CD4-positive, alpha-beta T cell treated with Interleukin-4 for 1 hour (primary cell): ENCODE results near the gene ZNF181.
"Not testable (repeated sequence)": the region's sequence is repeated elsewhere in the genome, so short reads cannot be mapped to it uniquely, and the experiment has no call there.

Experiments used
- DNase-seq, 2 donors: peaks; one replicate each; pipeline ENCODE4 v3.0.0-alpha.2; 2020 to 2022

Gene ZNF181

GRCh38 chr19:34733746-34734536, at the start of gene ZNF181:
TSS of gene ZNF181 (plus strand) at chr19:34734243. CDS start at chr19:34735038, 795 bp downstream.
- peak; percentile 80 to 86 for DNase-seq

DNA sequence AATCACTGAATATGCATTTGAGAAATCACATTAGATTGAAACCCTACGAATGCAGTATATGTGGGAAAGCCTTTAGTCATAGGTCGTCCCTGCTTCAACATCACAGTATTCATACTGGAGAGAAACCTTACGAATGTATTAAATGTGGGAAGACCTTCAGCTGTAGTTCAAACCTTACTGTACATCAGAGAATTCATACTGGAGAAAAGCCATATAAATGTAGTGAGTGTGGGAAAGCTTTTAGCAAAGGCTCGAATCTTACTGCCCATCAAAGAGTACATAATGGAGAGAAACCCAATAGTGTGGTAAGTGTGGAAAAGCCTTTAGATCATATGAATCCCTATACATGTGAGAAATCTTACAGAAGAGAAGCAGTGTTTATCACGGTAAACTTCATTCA, 48.8 kb upstream of the ZNF181 start:
- DNase-seq = not testable (repeated sequence)

GRCh38 chr19:34686455-34686854, 47.6 kb upstream of the ZNF181 start:
- DNase-seq = no peak

- no peak for DNase-seq
Measured at GRCh38 chr19:34687348-34687747, 46.7 kb upstream of the ZNF181 start.

- no peak for DNase-seq
Measured at GRCh38 chr19:34688592-34688991, 45.5 kb upstream of the ZNF181 start.

- DNase-seq = no peak
Measured at GRCh38 chr19:34690372-34690771, 43.7 kb upstream of the ZNF181 start.

DNA sequence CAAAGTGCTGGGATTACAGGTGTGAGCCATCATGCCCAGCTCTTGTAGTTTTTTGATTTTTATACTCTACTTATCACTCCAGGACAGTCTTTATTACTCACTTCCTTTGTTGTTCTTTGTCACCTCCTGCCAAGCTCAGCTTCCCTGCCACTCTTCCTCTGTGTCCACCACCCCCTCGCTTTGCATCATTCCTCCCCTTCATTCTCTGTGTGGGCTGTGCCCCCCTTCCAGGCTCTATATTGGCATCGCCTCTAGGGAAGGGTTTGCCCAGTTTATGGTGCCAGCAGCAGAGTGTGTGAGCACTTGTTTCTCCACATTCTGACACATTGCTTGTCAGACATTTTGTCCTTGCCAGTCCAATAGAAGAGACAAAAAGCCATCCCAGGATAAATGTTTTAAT, 41.5 kb upstream of the ZNF181 start:
- DNase-seq = no peak

GRCh38 chr19:34707661-34708060, 26.4 kb upstream of the ZNF181 start:
- no peak for DNase-seq

DNA sequence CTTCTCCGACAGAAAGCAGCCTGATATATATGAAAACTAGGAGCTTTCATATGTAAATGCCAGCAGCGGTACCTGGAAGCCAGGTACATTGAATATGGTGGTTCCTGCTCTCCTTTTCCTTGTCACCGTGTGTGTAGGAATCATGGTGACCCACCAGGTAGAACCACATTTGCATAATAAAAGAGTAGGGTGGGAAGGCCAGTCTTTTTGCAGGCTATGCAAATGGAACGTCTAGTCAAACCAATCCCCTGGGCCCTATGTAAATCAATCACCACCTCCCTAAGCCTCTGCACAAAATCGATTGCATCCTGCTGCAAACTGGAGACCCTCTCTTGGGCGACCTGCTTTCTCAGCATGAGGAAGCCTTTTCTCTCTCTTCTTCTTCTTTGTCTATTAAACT, 22.2 kb upstream of the ZNF181 start:
- DNase-seq = no peak

GRCh38 chr19:34712395-34713261, 21.4 kb upstream of the ZNF181 start:
- DNase-seq = peak; percentile 61 to 80

- DNase-seq = no peak
Measured at GRCh38 chr19:34713262-34713637, 20.8 kb upstream of the ZNF181 start.

GRCh38 chr19:34715357-34715756, 18.7 kb upstream of the ZNF181 start:
- DNase-seq = no peak

DNA sequence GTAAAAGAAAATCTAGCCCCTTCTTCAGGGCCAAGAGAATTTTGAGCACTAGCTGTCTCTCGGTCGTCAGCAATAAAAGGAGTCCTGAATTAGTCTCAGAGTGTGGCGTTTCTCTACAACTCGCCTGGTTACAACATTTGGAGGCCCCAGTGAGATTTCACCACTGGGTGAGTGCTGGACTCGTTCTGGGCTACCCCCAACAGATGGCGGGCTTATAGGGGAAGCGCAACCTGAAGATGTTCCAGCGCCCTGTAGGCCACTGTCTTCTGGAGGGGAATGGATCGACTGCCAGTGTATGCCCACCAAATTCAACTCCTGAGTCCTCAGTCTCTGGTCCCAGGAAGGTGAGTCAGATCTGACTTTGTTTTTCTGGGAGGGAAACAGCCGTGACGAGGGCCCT, 11.7 kb upstream of the ZNF181 start:
- no peak for DNase-seq

GRCh38 chr19:34725400-34725799, 8.6 kb upstream of the ZNF181 start:
- no peak for DNase-seq

DNA sequence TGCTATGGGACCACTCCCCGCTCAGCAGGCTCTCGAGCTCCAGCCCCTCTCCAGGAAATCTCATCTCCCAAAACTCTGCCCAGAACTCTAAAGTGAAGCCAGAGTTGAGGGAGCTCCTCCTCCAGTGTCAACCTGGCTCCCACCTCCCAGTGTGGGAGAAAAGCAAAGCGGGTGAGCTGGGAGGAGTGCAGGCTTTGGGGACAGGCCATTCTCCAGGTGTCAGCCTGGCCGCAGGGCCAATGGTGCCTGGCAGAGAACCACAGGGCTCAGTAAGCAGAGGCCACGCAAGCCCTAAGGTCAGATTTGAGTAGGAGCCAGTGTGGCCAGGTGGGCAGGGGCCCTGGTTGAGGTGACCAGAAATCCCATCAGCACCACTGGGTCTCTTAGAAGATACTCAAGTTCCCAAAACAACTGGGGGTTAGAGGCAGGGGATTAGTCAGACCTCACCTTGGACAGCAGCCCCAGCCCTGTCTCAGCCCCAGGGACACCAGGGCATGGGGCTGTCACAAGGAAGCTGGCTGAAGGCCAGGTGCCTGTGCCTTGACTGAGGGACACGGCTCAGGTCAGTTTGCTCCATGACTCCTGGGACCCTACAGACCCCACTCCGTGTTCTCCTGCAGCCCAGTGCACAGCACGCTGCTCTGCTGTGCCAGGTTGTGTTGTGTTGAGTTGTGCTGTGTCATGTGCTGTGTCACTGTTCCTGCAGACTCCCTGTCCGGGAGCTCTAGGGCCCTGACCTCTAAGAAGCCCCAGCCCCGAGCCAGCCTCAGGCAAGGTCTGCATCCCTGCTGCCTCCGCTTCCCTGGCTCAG, 2.8 kb upstream of the ZNF181 start:
- DNase-seq = no peak

GRCh38 chr19:34731964-34732363, 2.1 kb upstream of the ZNF181 start:
- DNase-seq = no peak

DNA sequence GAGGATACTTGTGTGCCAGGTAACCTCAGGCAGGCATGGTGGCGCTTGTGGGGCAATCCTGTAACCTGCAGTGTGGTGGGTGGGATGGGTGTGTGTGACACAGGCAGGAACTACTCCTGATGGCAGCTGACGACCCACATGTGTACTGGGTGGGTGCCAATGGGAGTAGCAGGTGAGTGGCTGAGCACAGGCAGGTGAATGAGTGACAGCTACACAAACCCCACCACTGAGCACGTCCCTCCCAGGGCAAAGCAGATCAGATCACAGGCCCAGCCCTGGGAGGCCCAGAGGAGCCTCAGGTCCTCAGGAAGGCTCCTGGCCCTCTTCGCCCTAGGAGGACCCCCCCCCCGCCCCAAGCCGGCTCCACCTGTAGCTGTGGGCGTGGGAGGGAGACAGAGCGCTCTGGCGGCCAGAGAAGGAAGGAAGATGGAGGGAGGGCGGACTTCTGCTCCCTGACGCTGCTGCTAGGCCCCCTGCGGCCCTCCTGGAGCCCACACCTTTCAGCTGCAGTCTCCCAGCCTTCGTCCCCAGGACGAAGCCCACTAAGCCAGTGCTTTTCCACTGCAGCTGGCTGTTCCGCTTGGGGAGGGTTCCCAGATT, 1.3 kb upstream of the ZNF181 start:
- DNase-seq = no peak

GRCh38 chr19:34733266-34733745, 737 bp upstream of the ZNF181 start:
- DNase-seq = peak in 1 of 2 donors; percentile 50

- DNase-seq = peak in 1 of 2 donors; percentile 78
Measured at GRCh38 chr19:34734537-34735103, 577 bp downstream of the ZNF181 start.

DNA sequence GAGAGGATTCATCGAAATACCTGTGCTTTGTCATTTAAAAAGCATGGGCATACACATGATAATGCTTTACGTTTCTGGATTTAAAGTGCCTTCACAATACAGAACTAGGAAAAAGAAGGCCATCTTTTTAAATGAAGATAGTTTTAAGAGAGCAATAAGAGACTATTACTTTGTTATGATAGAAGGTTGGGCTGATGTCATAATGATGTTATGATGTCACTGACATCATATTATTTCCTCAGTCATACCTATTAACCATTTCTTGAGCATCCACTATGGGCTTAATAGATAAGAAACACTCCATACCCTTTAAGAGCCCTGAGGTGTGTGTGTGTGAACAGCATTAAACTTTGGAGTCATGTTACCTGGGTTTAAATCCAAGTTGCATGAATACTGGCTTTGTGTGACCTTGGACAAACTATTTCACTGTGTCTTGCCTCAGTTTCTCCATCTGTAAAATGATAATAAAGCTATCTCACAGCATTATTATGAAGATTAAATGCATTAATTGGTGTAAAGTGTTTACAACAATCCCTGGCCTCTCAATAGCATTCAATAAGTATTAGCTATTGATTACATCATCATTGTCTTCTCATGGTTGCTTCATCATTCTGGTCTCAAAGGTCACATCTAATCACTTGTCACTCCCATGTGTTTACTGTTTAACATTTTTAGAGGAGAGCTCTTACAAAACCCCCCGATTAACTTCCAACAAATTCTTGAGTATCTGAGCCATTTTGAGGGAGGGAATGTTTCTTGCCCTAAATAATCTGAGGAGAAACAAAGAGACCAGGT, 11.1 kb downstream of the ZNF181 start:
- DNase-seq = no peak

GRCh38 chr19:34757441-34757840, 23.4 kb downstream of the ZNF181 start:
- no peak for DNase-seq
